GM13976 (cell line): ENCODE measurements around the gene TPD52L2.

ENCODE experiments used
- DNase-seq: peaks from one replicate; pipeline ENCODE4 v3.0.0; 2012; ENCODE audit warnings: low spot score
- in situ Hi-C: fragments of 300-500 bp; cut with MboI; formaldehyde crosslinking; loops from one replicate; pipeline ENCODE4 v1.12.0; 2022; ENCODE audit warnings: low sequenced_read_pairs, mixed read lengths, inconsistent platforms; ENCODE audit not compliant: unreplicated experiment
- TF ChIP-seq, protein P1 (sequence below): IDR thresholded peaks from 2 replicates; pipeline ENCODE4 v1.5.1; 2012; ENCODE audit warnings: borderline replicate concordance, mild to moderate bottlenecking; ENCODE audit not compliant: insufficient read depth; ENCODE audit errors: extremely low read depth, missing control alignments, control extremely low read depth

Gene TPD52L2

DNA sequence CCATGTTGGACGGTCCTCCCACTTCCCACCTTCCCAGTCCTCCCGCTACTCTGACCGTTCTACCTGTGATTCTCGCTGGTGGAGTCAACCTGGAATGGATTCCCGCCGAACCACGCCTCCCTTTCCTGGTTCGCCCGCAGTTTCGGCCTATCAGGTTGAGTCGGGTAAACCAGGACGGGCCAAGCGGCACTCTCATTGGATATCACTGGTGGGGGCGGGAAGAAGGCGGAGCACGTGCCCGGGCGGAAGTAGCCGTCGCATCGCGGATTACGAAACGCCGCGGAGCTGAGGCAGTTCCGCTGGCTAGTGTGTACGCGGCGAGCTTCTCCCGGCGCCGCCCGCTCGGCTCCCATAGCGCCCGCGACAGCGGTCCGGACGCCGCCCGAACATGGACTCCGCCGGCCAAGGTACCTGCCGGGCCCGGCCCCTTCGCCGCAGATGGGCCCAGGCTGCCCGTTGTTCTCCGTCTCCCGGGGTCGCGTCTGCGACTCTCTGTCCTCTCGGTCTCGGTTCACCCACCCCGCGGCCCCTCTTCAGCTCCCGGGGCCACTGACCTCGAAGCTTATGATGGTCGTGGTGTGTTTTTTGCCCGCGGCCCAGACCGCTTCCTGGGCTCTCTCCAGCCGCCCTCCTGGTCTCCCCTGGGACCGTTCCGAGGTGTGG, at the start of gene TPD52L2:
Gene TPD52L2, plus strand, starts transcription at position 293 of the 663 bp plus-strand sequence. Its CDS starts 96 bp downstream, at position 389.
- DNase-seq = peak; percentile 97
- TF ChIP-seq, protein P1, sequence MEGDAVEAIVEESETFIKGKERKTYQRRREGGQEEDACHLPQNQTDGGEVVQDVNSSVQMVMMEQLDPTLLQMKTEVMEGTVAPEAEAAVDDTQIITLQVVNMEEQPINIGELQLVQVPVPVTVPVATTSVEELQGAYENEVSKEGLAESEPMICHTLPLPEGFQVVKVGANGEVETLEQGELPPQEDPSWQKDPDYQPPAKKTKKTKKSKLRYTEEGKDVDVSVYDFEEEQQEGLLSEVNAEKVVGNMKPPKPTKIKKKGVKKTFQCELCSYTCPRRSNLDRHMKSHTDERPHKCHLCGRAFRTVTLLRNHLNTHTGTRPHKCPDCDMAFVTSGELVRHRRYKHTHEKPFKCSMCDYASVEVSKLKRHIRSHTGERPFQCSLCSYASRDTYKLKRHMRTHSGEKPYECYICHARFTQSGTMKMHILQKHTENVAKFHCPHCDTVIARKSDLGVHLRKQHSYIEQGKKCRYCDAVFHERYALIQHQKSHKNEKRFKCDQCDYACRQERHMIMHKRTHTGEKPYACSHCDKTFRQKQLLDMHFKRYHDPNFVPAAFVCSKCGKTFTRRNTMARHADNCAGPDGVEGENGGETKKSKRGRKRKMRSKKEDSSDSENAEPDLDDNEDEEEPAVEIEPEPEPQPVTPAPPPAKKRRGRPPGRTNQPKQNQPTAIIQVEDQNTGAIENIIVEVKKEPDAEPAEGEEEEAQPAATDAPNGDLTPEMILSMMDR = no peak
- in situ Hi-C loops = loop anchor here (25.0 kb wide), 1 partner anchor 328 kb away; the partner anchor contains the start of genes PTK6 and SRMS

DNA sequence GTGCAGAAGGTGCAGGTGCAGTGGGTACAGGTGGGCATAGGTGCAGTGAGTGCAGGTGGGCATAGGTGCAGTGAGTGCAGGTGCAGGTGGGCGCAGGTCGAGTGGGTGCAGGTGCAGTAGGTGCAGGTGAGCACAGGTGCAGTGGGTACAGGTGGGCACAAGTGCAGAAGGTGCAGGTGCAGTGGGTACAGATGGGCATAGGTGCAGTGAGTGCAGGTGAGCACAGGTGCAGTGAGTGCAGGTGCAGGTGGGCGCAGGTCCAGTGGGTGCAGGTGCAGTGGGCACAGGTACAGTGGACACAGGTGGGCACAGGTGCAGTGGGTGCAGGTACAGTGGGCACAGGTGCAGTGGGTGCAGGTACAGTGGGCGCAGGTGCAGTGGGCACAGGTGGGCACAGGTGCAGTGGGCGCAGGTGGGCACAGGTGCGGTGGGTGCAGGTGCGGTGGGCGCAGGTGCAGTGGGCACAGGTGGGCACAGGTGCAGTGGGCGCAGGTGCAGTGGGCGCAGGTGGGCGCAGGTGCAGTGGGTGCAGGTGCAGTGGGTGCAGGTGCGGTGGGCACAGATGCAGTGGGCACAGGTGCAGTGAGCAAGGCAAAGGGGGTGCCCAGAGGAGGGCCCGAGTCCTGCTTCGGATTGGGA, 49.3 kb upstream of the TPD52L2 start:
- in situ Hi-C loops = no loop called here
- DNase-seq = no peak
- TF ChIP-seq, protein P1 = no peak

DNA sequence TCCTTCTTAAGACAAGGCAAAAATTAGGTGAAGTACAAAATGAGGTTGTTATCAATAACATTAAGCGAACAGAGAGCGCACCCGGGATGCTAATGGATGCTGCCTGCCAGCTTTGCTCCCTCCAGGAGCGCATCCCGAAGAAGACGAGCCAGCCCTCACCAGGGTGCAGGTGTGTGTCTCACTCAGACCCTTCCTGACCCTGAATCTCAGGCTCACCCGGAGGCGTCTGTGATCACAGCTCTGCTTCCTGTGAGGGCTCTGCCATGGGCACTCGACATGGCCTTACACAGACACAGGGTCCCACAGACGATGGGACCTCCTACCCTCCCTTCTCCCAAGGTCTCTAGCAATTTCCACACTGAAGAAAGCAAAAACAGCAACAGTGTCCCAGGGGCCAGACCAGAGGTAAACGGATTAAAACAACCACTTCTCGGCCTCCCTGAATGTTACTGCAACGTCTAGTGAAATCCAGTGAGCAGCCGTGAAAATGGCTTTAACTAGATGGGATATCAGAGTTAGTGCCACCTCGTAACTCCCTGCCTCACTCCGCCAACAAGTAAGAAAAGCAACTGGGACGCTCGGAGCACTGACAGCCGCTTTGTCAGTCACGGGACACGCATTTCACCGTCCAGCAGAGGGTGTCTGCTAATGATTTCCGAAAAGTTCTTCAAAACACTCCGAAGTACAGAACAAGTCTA, 45.7 kb upstream of the TPD52L2 start:
- in situ Hi-C loops = no loop called here
- DNase-seq = no peak
- TF ChIP-seq, protein P1 = no peak

- TF ChIP-seq, protein P1 = no peak
- DNase-seq = no peak
- in situ Hi-C loops = no loop called here
Measured at GRCh38 chr20:63821811-63822210, 43.3 kb upstream of the TPD52L2 start.

- TF ChIP-seq, protein P1 = no peak
- in situ Hi-C loops = no loop called here
- DNase-seq = no peak
Measured at GRCh38 chr20:63822276-63822696, 42.8 kb upstream of the TPD52L2 start.

DNA sequence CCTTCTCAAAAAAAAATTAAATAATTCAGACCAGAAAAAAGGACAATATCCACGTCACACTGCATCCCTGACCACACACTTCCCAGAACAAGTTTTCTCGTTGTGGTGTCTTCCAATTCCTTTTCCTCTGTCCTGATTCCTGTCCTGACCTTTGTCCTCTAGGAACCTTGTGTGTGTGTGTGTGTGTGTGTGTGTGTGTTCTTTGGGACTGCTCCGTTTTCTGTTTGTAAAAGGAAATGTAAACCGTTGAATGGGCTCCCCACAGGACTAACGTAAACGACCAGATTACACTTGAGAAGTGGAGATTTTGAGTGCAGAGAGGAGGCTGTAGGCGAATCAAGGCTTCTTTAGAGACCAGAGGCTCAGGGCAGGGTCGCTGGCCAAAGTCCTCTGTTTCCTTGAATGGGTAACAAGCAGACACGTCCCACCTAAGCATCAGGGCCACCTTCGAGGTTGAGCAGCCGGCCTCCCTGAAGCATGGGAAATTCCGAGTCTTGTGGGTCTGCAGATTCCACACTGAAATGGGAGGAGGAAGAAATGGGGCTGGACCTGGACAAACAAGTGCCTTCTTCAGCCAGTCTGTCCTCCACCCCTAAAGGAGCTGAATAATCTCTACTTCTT, 41.3 kb upstream of the TPD52L2 start:
- TF ChIP-seq, protein P1 = no peak
- in situ Hi-C loops = no loop called here
- DNase-seq = no peak
